Raji (cell line): ENCODE results near the gene GREB1.

Experiments
- POLR2A ChIP-seq: IDR thresholded peaks from 2 replicates; pipeline ENCODE4 v1.6.1; 2011; ENCODE audit warnings: low read depth, low read length, control low read depth; ENCODE audit not compliant: insufficient read depth

GREB1 gene

DNA sequence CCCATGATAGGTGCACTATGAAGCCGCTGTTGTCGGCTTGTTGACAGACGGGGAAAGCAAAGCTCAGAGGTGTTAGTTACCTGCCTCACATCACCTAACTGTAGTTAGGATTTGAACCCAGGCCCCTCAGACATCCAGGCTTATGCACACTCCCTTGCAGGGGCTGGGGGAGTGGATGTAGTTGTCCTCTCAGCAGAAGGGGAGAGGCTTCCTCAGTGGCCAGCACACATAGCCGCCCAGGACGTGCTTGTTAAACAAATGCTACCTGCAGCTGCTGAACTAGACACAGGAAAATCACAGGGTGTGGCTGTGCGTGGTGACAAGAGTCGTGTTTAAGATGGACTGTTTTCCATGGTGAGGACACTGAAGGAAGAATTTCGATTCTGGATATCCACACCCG, 39.2 kb downstream of the GREB1 start:
- TF ChIP-seq POLR2A, result no peak

DNA sequence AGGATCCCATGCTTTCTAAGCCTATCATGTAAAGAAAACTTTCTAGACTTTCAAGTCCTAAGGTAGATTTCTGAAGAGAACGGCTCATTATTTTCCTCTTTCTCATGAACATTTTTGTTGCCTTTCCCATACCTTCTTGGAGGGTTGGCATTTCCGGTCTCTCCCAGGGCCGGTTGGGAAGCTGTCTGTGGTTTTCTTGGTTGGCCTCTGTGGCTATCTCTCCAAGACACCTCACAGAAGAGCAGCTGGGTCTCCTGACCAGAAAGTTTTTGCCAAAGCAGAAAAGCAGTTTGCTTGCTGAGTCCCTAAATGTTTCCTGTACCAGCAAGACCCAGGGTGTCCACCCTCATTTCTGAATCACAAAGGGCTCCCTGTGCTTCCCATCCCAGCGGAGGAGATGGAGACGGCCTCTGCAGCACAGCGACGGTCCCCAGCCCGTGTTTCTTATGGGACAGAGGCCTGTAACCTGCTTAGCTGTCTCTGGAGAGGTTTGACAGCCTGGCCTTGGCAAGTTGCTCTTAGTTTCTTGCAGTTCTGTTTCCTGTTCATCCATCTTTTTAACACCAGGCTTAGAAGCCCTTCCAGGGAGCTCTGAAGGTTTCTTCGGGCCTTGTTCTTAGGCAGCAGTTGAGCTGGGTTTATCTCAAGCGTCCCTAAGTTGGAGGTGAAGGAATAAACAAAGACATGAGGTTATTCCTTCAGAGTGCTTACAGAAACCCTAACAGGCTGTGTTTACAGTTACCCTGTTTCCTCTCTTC, 39.8 kb downstream of the GREB1 start:
- TF ChIP-seq POLR2A, result no peak

DNA sequence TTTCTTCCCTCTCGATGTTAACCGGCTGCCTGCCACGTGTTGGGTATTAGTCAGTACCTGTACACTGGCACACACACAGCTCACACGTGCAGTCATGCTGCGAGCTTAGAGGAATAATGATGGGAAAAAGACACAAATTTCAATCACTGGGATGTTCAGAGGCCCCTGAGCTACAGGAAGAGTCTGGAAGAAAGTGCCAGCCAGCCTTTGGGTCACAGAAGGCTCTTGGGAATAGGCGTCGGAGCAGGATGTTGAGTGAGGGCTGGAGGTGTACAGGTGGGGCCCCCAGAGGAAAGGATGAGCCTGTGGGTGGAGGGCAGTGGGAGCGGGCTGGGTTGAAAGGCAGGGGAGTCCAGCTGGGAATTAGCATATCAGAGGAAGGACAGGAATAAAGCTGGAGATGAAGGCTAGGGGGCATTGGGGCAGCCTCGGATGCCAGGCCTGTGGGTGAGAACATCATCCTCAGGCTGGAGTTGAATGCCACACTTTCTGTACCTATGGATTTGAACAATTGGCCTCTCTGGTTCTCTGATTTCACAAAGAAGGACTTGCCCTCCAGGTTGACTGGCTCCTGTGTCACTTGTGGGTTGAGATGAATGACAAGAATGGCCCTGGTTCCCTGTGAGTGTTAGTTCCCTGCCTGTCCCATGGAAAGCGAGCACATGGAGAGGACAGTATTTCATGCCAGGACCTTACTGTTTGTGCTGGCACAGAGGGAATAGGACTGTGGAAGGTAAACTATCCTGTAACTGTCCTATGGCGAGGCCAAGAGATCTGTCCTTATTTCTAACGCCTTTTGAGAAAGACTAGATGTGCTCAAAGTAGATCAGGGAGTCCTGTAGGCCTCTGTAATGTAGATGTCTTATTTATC, 40.6 kb downstream of the GREB1 start:
- TF ChIP-seq POLR2A, result no peak

DNA sequence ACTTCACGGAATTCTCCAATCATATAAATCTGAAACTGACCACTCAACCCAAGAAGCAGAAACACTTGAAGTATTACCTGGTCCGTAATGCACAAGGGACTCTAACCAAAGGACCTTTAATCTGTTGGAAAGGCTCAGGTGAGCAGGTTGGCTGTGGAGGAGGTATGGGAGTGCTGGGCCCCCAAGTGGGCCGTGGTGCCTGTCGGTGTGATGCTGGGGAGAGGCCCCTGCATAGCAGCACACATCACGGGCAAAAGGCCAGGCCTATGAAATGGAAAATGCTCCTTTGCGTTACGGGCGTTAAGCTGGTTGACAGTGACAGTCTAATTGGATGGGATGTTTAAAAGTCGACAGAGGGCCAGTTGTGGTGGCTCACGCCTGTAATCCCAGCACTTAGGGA, 42.6 kb downstream of the GREB1 start:
- TF ChIP-seq POLR2A, result no peak

DNA sequence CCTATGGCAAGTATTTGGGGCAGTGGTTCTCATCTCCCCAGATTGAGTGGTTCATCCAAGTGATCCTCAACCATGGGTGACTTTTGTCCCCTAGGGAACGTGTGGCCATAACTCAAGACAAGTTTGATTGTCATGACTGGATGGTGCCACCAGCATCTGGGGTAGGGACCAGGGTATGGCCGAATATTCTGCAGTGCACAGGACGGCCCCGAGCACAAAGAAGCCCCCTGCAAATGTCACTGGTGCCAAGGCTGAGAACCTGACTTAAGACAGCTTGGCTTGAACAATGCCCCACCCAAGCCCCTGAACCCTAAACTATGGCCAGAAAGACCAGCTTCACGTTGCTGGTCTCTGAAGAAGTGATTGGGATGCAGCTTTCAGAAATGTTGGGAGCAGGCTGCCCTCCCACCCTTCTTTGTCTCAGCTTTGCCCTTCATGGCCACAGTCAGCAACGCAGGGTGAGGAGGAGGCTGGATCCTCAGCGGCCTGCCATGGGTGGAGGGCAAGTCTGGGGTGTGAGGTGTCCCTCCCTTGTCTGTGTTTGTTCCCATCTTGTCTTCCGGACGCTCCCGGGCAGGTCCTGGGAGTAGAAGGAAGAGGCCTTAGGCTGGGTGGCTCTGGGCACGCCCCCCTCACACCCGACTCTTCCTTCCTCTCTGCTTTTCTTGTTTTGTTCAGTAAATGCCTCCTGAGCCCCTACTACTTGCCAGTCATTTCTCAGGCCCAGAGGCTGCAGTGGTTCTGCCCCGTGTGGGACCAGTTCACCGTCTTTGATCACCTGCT, 43.4 kb downstream of the GREB1 start:
- no peak for TF ChIP-seq POLR2A

DNA sequence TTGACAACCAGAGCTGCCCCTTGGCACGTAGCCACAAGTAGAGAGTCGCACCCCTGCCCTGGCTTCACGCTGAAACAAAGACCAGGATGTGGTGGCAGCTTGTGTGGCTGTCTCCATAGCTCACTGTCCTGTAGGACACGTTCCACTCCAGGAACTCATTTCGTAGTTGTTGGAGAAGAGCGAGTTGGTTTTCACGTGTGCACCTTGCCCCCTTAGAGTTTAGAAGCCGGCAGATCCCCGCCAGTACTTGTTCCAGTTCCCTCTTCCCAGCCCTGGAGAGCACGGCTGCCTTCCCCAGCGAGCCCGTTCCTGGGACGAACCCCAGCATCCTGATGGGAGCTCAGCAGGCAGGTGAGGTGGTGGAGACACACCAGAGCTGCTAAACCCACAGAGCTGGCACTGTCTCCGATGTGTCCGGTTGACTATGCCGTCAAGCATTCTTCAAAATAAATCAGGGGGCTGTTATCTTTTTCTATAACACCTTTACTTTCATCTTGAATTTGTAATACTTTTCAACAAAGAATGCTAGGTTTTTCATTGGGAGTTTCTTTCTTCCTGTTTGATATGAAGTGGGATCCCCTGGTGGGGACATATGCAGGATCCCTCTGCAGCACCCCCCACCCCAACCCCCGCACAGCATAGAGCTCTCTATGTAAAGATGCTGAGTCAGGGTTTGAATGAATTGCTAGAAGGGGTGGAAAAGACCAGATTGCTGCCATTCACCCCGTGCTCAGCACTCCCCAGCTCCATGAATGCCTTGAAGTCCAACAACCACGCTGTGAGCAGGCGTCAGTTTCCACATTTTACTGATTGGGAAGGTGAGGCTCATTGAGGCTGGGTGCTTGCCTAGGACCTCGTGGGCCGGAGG, 44.5 kb downstream of the GREB1 start:
- no peak for TF ChIP-seq POLR2A

DNA sequence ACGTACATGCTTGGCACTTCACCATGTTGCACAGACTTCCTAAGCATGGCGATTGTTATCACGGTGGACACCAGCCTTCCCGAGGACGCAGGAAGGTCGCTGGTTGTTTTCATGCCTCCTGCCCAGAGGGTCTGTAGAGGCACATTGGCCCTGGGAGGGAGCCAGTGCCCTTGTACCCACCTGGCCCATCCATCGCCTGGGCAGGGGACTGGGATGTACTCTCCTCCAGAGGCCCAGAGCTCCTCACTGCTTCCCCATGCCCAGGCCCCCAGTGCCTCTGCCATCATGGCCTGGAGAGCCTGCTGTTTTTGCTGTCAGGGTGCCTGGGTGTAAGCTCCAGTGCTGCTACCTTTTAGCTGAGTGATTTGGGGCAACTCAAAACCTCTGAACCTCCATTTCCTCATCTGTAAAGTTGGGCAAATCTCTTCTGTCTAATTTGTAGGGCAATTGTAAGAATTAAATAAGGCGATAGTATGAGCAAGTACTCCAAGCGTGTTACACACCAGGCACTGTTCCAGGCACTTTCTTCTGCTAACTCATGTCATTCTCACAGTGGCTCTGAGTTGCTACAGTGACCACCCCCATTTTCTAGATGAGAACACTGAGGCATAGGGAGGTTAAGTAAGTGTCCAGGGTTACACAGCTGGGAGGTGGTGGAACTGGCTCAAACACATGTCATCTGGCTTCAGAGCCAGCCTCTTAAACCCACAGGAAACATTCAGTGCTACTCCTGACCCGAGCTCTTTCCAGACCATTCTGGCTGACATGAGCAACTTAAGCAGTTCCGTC, 45.3 kb downstream of the GREB1 start:
- no peak for TF ChIP-seq POLR2A

DNA sequence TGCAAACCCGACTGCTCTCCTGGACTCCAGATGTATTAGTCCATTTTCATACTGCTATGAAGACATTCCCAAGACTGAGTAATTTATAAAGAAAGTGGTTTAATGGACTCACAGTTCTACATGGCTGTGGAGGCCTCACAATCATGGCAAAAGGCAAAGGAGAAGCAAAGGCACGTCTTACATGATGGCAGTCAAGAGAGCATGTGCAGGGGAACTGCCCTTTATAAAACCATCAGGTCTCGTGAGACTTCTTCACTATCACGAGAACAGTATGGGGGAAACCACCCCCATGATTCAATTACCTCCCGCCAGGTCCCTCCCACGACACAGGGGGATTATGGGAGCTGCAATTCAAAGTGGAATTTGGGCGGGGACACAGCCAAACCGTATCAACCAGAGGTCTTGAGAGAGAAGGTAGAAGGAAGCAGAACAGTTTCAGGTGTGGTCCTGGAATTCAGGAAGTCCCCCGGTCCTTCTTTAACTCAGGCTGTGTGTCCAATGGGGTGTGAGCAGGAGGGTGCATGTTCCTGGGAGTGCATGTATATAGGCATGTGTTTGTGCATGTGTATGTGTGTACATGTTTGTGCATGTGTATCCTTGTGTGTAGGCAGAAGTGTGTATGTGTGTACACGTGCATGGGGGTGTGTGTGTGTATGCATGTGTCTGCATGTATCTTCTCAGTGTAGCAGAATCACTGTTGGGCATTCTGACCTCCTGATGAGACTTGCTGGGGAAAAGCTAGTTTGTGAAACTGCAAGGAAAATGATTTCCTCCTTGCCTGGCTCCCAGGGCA, 46.2 kb downstream of the GREB1 start:
- TF ChIP-seq POLR2A, result no peak

DNA sequence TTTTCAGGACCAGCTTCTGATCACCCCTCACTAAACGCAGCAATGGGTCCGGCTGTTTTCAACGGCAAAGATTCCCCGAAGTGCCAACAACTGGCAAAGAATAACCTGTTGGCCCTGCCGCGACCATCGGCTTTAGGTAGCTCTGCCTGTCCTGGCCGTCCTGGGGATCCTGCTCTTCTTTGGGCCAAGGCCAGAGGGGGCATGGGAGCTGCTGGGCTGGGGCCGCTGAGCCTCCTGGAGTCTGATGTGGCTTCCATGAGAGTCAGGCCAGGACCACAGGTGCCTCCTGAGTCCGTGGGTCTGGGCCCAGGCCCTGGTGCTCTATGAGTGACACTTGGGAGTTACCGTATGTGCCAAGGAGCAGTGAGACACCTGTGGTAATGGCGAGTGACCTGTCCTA, 46.9 kb downstream of the GREB1 start:
- no peak for TF ChIP-seq POLR2A

DNA sequence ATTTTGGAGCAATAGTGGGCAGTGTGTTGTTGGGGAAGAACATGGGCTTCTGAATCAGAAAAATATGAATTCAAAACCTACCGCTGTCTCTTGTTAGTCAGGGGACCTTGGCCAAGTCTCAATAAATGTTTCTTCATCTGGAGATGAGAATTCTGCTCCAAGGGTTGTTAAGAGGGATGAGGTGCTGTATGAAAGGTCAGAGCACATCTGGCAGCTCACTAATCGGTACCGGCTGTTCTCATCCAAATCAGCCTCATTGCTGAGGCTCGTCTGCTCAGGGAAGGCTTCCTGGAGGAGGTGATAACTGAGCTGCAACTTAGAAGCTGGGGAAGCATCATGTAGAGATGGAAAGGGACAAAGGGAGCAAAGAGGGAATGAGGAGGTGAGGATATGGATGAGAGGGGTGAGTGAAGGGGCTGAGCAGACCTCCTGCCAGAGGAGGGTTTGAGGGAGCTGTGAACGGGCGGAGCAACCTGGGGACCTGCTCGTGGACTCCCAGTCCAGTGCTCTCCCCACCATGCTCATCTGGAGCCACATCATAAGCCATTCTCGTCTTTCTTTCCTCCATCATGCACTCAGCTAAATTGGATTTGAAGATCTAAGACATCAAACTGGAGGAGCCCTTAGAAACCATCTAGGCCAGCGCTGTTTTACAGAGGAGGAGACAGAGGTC, 47.4 kb downstream of the GREB1 start:
- no peak for TF ChIP-seq POLR2A

DNA sequence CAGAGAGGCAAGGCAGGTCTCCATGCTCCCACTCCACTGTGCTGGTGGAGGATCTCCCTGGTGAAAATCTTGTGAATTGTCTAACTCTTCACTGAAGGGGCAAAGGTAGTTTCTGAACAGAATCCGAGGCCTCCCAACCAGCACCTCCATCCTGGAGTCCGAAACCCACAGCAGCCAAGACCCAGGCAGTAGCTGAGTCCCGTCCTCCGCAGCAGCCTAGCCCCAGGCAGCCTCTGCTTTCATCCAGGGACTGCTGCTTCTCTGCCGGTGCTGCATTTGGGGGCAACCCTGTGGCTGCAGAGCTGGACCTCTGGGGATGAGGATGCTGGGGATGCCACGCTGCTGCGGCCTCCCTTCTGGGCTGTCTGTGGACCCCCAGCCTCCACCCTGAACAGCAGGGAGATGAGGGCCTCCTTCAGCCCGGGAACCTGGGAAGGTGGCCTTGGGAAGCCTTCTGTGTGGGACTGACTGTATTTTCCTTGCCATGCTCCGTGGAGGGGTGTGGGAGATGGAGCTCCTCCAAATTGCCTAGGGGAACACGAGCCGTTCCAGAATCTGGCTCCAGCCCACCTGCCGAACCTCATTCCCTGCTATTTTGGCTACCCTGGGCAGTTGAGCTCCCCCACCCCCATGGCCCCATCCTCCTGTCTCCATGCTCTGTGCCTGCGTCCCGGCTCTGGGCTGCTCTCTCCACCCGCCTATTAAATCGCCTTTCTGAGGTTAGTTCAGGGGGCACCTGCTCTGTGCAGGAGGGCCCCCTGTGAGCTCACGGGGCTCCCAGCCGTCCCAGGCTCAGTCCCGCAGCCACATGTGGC, 48.2 kb downstream of the GREB1 start:
- no peak for TF ChIP-seq POLR2A

DNA sequence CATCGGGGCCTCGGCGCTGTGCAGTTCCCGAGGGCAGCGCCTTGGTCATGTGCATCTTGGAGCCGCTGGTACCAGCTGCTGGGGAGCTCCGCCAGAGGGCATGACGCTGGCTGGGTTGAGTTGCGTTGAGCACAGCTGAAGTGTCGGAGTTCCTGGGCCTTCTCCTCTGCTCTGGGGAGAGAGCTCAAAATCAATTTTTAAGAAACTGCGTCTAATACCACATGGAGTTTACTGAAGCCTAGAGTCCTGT, 48.7 kb downstream of the GREB1 start:
- no peak for TF ChIP-seq POLR2A
